ENCODE data around the gene FSCB.

GRCh38 chr14:44529026-44529425 is 21.9 kb upstream of the FSCB start:
- TF ChIP-seq, protein P1, sequence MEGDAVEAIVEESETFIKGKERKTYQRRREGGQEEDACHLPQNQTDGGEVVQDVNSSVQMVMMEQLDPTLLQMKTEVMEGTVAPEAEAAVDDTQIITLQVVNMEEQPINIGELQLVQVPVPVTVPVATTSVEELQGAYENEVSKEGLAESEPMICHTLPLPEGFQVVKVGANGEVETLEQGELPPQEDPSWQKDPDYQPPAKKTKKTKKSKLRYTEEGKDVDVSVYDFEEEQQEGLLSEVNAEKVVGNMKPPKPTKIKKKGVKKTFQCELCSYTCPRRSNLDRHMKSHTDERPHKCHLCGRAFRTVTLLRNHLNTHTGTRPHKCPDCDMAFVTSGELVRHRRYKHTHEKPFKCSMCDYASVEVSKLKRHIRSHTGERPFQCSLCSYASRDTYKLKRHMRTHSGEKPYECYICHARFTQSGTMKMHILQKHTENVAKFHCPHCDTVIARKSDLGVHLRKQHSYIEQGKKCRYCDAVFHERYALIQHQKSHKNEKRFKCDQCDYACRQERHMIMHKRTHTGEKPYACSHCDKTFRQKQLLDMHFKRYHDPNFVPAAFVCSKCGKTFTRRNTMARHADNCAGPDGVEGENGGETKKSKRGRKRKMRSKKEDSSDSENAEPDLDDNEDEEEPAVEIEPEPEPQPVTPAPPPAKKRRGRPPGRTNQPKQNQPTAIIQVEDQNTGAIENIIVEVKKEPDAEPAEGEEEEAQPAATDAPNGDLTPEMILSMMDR (IDR thresholded peaks at IDR 0.05) = no peak
- no peak for TF ChIP-seq POLR2A (IDR thresholded peaks at IDR 0.05)
